HUES64 (cell line): Measurements from ENCODE around the gene RNF121.
A peak's percentile ranks its signal among the peaks of the same experiment; 100 is the strongest.

ENCODE experiments used
- H3K27ac ChIP-seq: 2 replicates; pipeline ENCODE4 v1.7.0; 2013; ENCODE audit warnings: low read depth, low read length, inconsistent platforms
- H3K27me3 ChIP-seq: 2 replicates; pipeline ENCODE4 v1.6.1; 2013; ENCODE audit warnings: mild to moderate bottlenecking, low read length; ENCODE audit not compliant: insufficient read depth
- H3K36me3 ChIP-seq: 2 replicates; pipeline ENCODE4 v1.6.1; 2013; ENCODE audit warnings: mild to moderate bottlenecking, low read length; ENCODE audit not compliant: insufficient read depth
- H3K4me1 ChIP-seq: 2 replicates; pipeline ENCODE4 v1.6.1; 2013; ENCODE audit warnings: mild to moderate bottlenecking, low read length, moderate library complexity; ENCODE audit not compliant: insufficient read depth
- H3K4me3 ChIP-seq: 2 replicates; pipeline ENCODE4 v1.5.1; 2013; ENCODE audit warnings: mild to moderate bottlenecking, low read length, moderate library complexity
- H3K9ac ChIP-seq: 2 replicates; pipeline ENCODE4 v1.6.1; 2013; ENCODE audit warnings: mild to moderate bottlenecking, low read depth, low read length
- H3K9me3 ChIP-seq: 2 replicates; pipeline ENCODE4 v1.6.1; 2013; ENCODE audit warnings: low read depth, low read length; ENCODE audit not compliant: insufficient read depth
- WGBS: fragments of 150-250, 120-280 bp; methylation state at CpG from one replicate; pipeline ENCODE4 v1.1.7; 2013; ENCODE audit warnings: missing lambda C conversion rate; 5-methylcytosine and 5-hydroxymethylcytosine counted together

The RNF121 gene

GRCh38 chr11:72015511-72016061 lies 86.7 kb downstream of the RNF121 start:
- Histone ChIP-seq H3K36me3 (peaks cover 99% of the 10 kb centered on the region), H3K9me3 (no peaks in the 10 kb centered on the region), H3K4me1 (no peaks in the 10 kb centered on the region), H3K27me3 (no peaks in the 10 kb centered on the region), H3K9ac (no peak overlapping the region), H3K4me3 (no peak overlapping the region), H3K27ac (no peak overlapping the region)
- 94% methylated on average over 10 of the region's 10 CpGs for WGBS

GRCh38 chr11:72018171-72018570 lies 89.3 kb downstream of the RNF121 start:
- no peak overlapping the region for H3K4me3 ChIP-seq
- no peaks in the 10 kb centered on the region for H3K27me3 ChIP-seq
- WGBS: 99% methylated on average over 9 of the region's 9 CpGs
- no peaks in the 10 kb centered on the region for H3K9me3 ChIP-seq
- no peaks in the 10 kb centered on the region for H3K4me1 ChIP-seq
- peaks cover 99% of the 10 kb centered on the region for H3K36me3 ChIP-seq
- H3K9ac ChIP-seq: no peak overlapping the region
- H3K27ac ChIP-seq: no peak overlapping the region

GRCh38 chr11:72023335-72023734 lies 94.5 kb downstream of the RNF121 start:
- Histone ChIP-seq H3K4me1 (no peaks in the 10 kb centered on the region), H3K27ac (no peak overlapping the region), H3K9me3 (no peaks in the 10 kb centered on the region), H3K36me3 (peaks cover 80% of the 10 kb centered on the region), H3K4me3 (no peak overlapping the region), H3K27me3 (no peaks in the 10 kb centered on the region), H3K9ac (no peak overlapping the region)
- WGBS: 94% methylated on average over 4 of the region's 4 CpGs

GRCh38 chr11:72024069-72024754 lies 95.4 kb downstream of the RNF121 start:
- Histone ChIP-seq H3K9ac (no peak overlapping the region), H3K4me3 (no peak overlapping the region), H3K9me3 (no peaks in the 10 kb centered on the region), H3K36me3 (peaks cover 80% of the 10 kb centered on the region), H3K4me1 (no peaks in the 10 kb centered on the region), H3K27me3 (no peaks in the 10 kb centered on the region), H3K27ac (no peak overlapping the region)
- 75% methylated on average over 5 of the region's 5 CpGs for WGBS

- WGBS: 86% methylated on average over 1 of the region's 1 CpG
- Histone ChIP-seq H3K36me3 (peaks cover 77% of the 10 kb centered on the region), H3K27ac (no peak overlapping the region)
These were observed 97.2 kb downstream of the RNF121 start for GRCh38 chr11:72026090-72026489.

GRCh38 chr11:72030472-72031045 lies 101.7 kb downstream of the RNF121 start:
- WGBS: no CpG with 5 or more reads among the region's 1 CpG
- Histone ChIP-seq H3K4me3 (no peak overlapping the region), H3K27me3 (no peaks in the 10 kb centered on the region), H3K36me3 (peaks cover 76% of the 10 kb centered on the region), H3K9me3 (no peaks in the 10 kb centered on the region), H3K4me1 (no peaks in the 10 kb centered on the region), H3K9ac (no peak overlapping the region), H3K27ac (no peak overlapping the region)

More at GRCh38 chr11:72026090-72026489, 97.2 kb downstream of the RNF121 start:
- no peak overlapping the region for H3K4me3 ChIP-seq
- H3K9ac ChIP-seq: no peak overlapping the region
- H3K9me3 ChIP-seq: no peaks in the 10 kb centered on the region
- no peaks in the 10 kb centered on the region for H3K4me1 ChIP-seq
- H3K27me3 ChIP-seq: no peaks in the 10 kb centered on the region

GRCh38 chr11:72036687-72037086 lies 107.8 kb downstream of the RNF121 start:
- Histone ChIP-seq H3K9ac (no peak overlapping the region), H3K27ac (no peak overlapping the region), H3K9me3 (no peaks in the 10 kb centered on the region), H3K4me3 (no peak overlapping the region), H3K27me3 (no peaks in the 10 kb centered on the region), H3K36me3 (peaks cover 44% of the 10 kb centered on the region), H3K4me1 (peaks cover 36% of the 10 kb centered on the region)
- WGBS: 87% methylated on average over 3 of the region's 3 CpGs

GRCh38 chr11:72037554-72038311 lies 108.9 kb downstream of the RNF121 start:
- H3K27ac ChIP-seq: 0 out of 2 replicates have a peak overlapping the region, but pooled peaks have one; percentile 10
- H3K36me3 ChIP-seq: peaks cover 34% of the 10 kb centered on the region
- no peak overlapping the region for H3K4me3 ChIP-seq
- 91% methylated on average over 4 of the region's 4 CpGs for WGBS
- H3K9ac ChIP-seq: no peak overlapping the region
- no peaks in the 10 kb centered on the region for H3K27me3 ChIP-seq
- no peaks in the 10 kb centered on the region for H3K9me3 ChIP-seq
- peaks cover 46% of the 10 kb centered on the region for H3K4me1 ChIP-seq

GRCh38 chr11:72038491-72038890 lies 109.6 kb downstream of the RNF121 start:
- Histone ChIP-seq H3K27ac (peak overlapping the region; percentile 65), H3K4me3 (no peak overlapping the region), H3K9me3 (no peaks in the 10 kb centered on the region), H3K4me1 (peaks cover 46% of the 10 kb centered on the region), H3K9ac (0 out of 2 replicates have a peak overlapping the region, but pooled peaks have one; percentile 20), H3K36me3 (peaks cover 27% of the 10 kb centered on the region), H3K27me3 (no peaks in the 10 kb centered on the region)
- WGBS: 79% methylated on average over 2 of the region's 2 CpGs

GRCh38 chr11:72039031-72039855 lies 110.4 kb downstream of the RNF121 start:
- Histone ChIP-seq H3K9ac (peak overlapping the region; percentile 68), H3K4me1 (peaks cover 46% of the 10 kb centered on the region), H3K36me3 (peaks cover 19% of the 10 kb centered on the region), H3K27ac (peak overlapping the region; percentile 98), H3K9me3 (no peaks in the 10 kb centered on the region), H3K27me3 (no peaks in the 10 kb centered on the region), H3K4me3 (peak overlapping the region; percentile 62)
- WGBS: 76% methylated on average over 5 of the region's 5 CpGs
